NCI-H2081 (cell line): ENCODE data around the gene AP1AR.

Experiments
- DNase-seq, 2 experiments: peaks; one replicate each; lab custom pipeline; 2025; lab: John Stamatoyannopoulos, UW

The AP1AR gene

GRCh38 chr4:112312610-112313239 is 81.1 kb downstream of the AP1AR start:
- DNase-seq = no peak

- DNase-seq = no peak
These were observed 83.9 kb downstream of the AP1AR start for GRCh38 chr4:112315446-112315845.

GRCh38 chr4:112316360-112316759 is 84.8 kb downstream of the AP1AR start:
- DNase-seq = no peak

GRCh38 chr4:112318239-112319142 is 86.9 kb downstream of the AP1AR start:
- no peak for DNase-seq
